ENCODE data around the gene ARHGEF6. TPM values are rescaled to one million over a fixed set of nuclear protein-coding genes. Genes with fewer than 3 reads are reported as not detected.

The ARHGEF6 gene
- total RNA-seq, 1 experiment from 2014 or later: 0.35 TPM

DNA sequence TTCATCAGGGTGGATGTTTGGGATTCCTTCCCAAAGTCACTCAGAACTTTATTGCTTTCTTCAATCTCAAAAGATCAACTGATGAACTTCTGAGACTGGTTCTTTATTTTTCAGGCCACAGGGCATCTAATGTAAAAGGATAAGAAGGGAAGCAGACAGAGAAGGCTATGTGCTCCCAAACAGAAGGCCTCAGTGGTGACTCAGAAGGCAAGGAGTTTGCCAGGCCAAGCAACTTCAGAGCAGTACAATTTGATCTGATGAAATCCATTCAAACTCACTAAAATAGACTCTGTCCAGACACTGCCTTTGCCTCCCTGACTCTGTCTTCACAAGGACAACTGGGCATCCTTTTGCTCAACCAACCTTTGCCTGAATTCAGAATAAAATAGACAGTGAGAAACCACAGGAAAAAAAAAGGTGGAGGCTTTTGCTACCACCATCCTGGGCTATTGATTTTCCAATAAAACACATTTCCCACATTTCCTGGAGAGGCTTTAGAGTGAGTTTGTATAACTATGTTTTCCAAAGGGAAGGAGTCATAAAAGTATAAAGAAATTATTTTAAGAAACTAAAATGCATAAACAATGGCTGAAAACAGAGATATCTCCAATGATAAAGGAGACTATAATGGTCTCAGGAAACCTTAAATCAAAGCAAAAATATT, 55.2 kb downstream of the ARHGEF6 start:
- Mint-ChIP-seq H3K36me3 (ENCODE audit: insufficient read depth, unreplicated experiment) (peaks cover 5% of the 10 kb centered on the region), H3K4me3 (ENCODE audit: unreplicated experiment) (no peak overlapping the region), H3K4me1 (ENCODE audit: insufficient read depth, unreplicated experiment) (no peaks in the 10 kb centered on the region), H3K9me3 (ENCODE audit: unreplicated experiment) (no peaks in the 10 kb centered on the region), H3K27me3 (ENCODE audit: insufficient read depth, unreplicated experiment) (peaks cover 39% of the 10 kb centered on the region), H3K27ac (ENCODE audit: low read depth, unreplicated experiment) (no peak overlapping the region)
- intact Hi-C loops (cut with micrococcal nuclease): no loop called here
- ChIA-PET POLR2A (interaction anchor here (0.7 to 1.5 kb wide), 2 partner anchors 14 to 34 kb away, joined by 3 to 4 read pairs; no protein-coding TSS in a partner anchor), CTCF (no interaction called here)
- peak; percentile 50 for DNase-seq (ENCODE audit: unreplicated experiment)
- TF ChIP-seq, protein P1, sequence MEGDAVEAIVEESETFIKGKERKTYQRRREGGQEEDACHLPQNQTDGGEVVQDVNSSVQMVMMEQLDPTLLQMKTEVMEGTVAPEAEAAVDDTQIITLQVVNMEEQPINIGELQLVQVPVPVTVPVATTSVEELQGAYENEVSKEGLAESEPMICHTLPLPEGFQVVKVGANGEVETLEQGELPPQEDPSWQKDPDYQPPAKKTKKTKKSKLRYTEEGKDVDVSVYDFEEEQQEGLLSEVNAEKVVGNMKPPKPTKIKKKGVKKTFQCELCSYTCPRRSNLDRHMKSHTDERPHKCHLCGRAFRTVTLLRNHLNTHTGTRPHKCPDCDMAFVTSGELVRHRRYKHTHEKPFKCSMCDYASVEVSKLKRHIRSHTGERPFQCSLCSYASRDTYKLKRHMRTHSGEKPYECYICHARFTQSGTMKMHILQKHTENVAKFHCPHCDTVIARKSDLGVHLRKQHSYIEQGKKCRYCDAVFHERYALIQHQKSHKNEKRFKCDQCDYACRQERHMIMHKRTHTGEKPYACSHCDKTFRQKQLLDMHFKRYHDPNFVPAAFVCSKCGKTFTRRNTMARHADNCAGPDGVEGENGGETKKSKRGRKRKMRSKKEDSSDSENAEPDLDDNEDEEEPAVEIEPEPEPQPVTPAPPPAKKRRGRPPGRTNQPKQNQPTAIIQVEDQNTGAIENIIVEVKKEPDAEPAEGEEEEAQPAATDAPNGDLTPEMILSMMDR (IDR thresholded peaks at IDR 0.05; ENCODE audit: unreplicated experiment): no peak
- no TSS peak for BruUV-seq (replicated peaks)

DNA sequence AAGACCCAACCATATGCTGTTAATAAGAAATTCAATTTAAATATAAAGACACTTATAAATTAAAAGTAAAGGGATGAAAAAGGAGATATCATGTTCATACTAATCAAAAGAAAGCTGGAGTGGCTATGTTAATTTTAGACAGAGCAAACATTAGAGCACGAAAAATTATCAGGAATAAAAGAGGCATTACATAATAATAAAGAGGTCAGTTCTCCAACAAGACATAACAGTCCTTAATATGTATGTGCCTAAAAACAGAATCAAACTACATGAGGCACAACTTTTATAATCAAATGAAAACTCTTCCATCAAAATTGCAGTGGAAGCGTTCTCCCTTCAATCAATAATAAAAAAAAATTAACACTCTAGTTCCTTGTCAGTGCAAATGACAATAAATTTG, 62.6 kb downstream of the ARHGEF6 start:
- CTCF ChIA-PET: no interaction called here
- TF ChIP-seq, protein P1 (IDR thresholded peaks at IDR 0.05; ENCODE audit: unreplicated experiment): no peak

GRCh38 chrX:136714626-136715599, 65.8 kb downstream of the ARHGEF6 start:
- Mint-ChIP-seq H3K4me1 (ENCODE audit: insufficient read depth, unreplicated experiment) (no peaks in the 10 kb centered on the region), H3K36me3 (ENCODE audit: insufficient read depth, unreplicated experiment) (no peaks in the 10 kb centered on the region), H3K27me3 (ENCODE audit: insufficient read depth, unreplicated experiment) (peaks cover 42% of the 10 kb centered on the region), H3K27ac (ENCODE audit: low read depth, unreplicated experiment) (no peak overlapping the region), H3K9me3 (ENCODE audit: unreplicated experiment) (no peaks in the 10 kb centered on the region), H3K4me3 (ENCODE audit: unreplicated experiment) (no peak overlapping the region)
- TF ChIP-seq, protein P1 (IDR thresholded peaks at IDR 0.05; ENCODE audit: unreplicated experiment): no peak
- intact Hi-C loops (cut with micrococcal nuclease): no loop called here
- BruUV-seq (replicated peaks): no TSS peak
- no peak for DNase-seq (ENCODE audit: unreplicated experiment)
- ChIA-PET CTCF (interaction anchor here (1.4 kb wide), 1 partner anchor 687 kb away, joined by 4 read pairs; no protein-coding TSS in a partner anchor), POLR2A (no interaction called here)

More for the DNA sequence above, 62.6 kb downstream of the ARHGEF6 start:
- no peak overlapping the region for H3K27ac Mint-ChIP-seq (ENCODE audit: low read depth, unreplicated experiment)
- intact Hi-C loops (cut with micrococcal nuclease): no loop called here
- DNase-seq (ENCODE audit: unreplicated experiment): no peak
- no TSS peak for BruUV-seq (replicated peaks)
- H3K9me3 Mint-ChIP-seq (ENCODE audit: unreplicated experiment): no peaks in the 10 kb centered on the region
- peaks cover 56% of the 10 kb centered on the region for H3K27me3 Mint-ChIP-seq (ENCODE audit: insufficient read depth, unreplicated experiment)
- H3K36me3 Mint-ChIP-seq (ENCODE audit: insufficient read depth, unreplicated experiment): peaks cover 5% of the 10 kb centered on the region
- POLR2A ChIA-PET: no interaction called here
- no peak overlapping the region for H3K4me3 Mint-ChIP-seq (ENCODE audit: unreplicated experiment)
- no peaks in the 10 kb centered on the region for H3K4me1 Mint-ChIP-seq (ENCODE audit: insufficient read depth, unreplicated experiment)

All from MCF 10A (cell line).